Measurements from ENCODE around the gene CHRNB2. TPM values are rescaled to one million over a fixed set of nuclear protein-coding genes. Genes with fewer than 3 reads are reported as not detected.

CHRNB2 gene
- polyA plus RNA-seq, 1 donor from 2014 or later = 15.5 TPM

DNA sequence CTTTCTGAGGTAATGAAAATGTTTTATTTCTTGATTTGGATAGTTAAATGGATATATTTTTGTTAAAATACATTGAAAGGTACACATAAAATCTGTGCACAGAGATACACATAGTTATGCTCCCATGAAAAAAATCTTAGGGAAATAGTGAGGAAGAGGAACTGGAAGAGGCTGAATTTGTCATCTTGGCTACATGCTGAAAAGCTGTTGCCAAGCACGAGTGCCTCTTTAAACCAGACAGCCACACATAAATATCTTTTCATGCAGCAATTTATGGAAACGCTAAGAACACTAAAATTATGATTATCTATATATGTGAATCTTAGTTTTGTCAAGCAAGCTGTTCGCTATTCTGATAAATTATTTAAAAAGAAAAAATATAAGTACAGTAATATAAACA is 53.2 kb downstream of the CHRNB2 start:
- Histone ChIP-seq H2AFZ (ENCODE audit: low read depth, low read length) (no peak overlapping the region), H3K4me3 (ENCODE audit: low read length) (no peak overlapping the region), H3K79me2 (replicated peaks; ENCODE audit: insufficient read depth, low read length) (peaks cover 66% of the 10 kb centered on the region), H3K9me3 (ENCODE audit: low read length) (no peaks in the 10 kb centered on the region), H4K20me1 (ENCODE audit: insufficient read depth) (no peaks in the 10 kb centered on the region), H3K27ac (ENCODE audit: low read length) (no peak overlapping the region), H3K27me3 (ENCODE audit: insufficient read depth, low read depth, low read length) (no peaks in the 10 kb centered on the region), H3K9ac (ENCODE audit: low read length) (no peak overlapping the region), H3K4me2 (ENCODE audit: low read length) (no peak overlapping the region), H3F3A (ENCODE audit: insufficient read depth, low read length, poor library complexity, severe bottlenecking) (no peaks in the 10 kb centered on the region), H3K9me2 (ENCODE audit: insufficient read depth, low read length) (no peaks in the 10 kb centered on the region), H3K36me3 (ENCODE audit: insufficient read depth, low read length) (no peaks in the 10 kb centered on the region)
- TF ChIP-seq EZH2 (IDR thresholded peaks at IDR 0.05; ENCODE audit: borderline replicate concordance, insufficient read depth, low read length, poor library complexity, severe bottlenecking) (no peak), EP300 (conservative IDR thresholded peaks at IDR 0.05; ENCODE audit: poor library complexity, severe bottlenecking) (no peak), POLR2AphosphoS5 (IDR thresholded peaks at IDR 0.05) (no peak), SMC3 (conservative IDR thresholded peaks at IDR 0.05; ENCODE audit: poor library complexity) (no peak), TAF1 (IDR thresholded peaks at IDR 0.05; ENCODE audit: low read depth) (no peak), MXI1 (conservative IDR thresholded peaks at IDR 0.05; ENCODE audit: poor library complexity, severe bottlenecking) (no peak), RAD21 (conservative IDR thresholded peaks at IDR 0.05) (no peak)
- TF ChIP-seq, protein P1, sequence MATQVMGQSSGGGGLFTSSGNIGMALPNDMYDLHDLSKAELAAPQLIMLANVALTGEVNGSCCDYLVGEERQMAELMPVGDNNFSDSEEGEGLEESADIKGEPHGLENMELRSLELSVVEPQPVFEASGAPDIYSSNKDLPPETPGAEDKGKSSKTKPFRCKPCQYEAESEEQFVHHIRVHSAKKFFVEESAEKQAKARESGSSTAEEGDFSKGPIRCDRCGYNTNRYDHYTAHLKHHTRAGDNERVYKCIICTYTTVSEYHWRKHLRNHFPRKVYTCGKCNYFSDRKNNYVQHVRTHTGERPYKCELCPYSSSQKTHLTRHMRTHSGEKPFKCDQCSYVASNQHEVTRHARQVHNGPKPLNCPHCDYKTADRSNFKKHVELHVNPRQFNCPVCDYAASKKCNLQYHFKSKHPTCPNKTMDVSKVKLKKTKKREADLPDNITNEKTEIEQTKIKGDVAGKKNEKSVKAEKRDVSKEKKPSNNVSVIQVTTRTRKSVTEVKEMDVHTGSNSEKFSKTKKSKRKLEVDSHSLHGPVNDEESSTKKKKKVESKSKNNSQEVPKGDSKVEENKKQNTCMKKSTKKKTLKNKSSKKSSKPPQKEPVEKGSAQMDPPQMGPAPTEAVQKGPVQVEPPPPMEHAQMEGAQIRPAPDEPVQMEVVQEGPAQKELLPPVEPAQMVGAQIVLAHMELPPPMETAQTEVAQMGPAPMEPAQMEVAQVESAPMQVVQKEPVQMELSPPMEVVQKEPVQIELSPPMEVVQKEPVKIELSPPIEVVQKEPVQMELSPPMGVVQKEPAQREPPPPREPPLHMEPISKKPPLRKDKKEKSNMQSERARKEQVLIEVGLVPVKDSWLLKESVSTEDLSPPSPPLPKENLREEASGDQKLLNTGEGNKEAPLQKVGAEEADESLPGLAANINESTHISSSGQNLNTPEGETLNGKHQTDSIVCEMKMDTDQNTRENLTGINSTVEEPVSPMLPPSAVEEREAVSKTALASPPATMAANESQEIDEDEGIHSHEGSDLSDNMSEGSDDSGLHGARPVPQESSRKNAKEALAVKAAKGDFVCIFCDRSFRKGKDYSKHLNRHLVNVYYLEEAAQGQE (IDR thresholded peaks at IDR 0.05; ENCODE audit: borderline replicate concordance) = no peak
- TF ChIP-seq, protein P2, sequence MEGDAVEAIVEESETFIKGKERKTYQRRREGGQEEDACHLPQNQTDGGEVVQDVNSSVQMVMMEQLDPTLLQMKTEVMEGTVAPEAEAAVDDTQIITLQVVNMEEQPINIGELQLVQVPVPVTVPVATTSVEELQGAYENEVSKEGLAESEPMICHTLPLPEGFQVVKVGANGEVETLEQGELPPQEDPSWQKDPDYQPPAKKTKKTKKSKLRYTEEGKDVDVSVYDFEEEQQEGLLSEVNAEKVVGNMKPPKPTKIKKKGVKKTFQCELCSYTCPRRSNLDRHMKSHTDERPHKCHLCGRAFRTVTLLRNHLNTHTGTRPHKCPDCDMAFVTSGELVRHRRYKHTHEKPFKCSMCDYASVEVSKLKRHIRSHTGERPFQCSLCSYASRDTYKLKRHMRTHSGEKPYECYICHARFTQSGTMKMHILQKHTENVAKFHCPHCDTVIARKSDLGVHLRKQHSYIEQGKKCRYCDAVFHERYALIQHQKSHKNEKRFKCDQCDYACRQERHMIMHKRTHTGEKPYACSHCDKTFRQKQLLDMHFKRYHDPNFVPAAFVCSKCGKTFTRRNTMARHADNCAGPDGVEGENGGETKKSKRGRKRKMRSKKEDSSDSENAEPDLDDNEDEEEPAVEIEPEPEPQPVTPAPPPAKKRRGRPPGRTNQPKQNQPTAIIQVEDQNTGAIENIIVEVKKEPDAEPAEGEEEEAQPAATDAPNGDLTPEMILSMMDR (IDR thresholded peaks at IDR 0.05; ENCODE audit: poor library complexity, severe bottlenecking) = no peak

DNA sequence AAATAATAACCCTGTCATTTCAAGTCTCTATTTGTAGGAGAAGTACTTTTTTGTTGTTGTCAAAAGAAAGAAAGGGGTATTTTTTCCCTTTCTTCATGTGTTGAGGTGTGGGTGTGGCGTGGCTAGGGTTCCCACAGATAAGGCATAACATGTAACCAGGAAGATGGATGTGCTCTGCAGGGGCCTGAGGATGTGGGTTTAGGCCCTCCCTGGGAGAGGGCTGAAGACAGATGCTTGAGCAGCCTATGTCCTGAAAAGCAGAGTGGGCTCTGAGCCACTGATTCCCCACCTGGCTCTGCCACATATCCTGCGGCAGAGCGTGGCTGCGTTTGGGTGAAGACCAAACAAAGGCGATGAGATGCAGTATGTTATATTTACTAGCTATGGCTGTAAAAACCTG is 54.3 kb downstream of the CHRNB2 start:
- Histone ChIP-seq H3K27me3 (ENCODE audit: insufficient read depth, low read depth, low read length) (no peaks in the 10 kb centered on the region), H2AFZ (ENCODE audit: low read depth, low read length) (no peak overlapping the region), H3K4me2 (ENCODE audit: low read length) (no peak overlapping the region), H3K79me2 (replicated peaks; ENCODE audit: insufficient read depth, low read length) (peaks cover 73% of the 10 kb centered on the region), H3K4me3 (ENCODE audit: low read length) (no peak overlapping the region), H3K9ac (ENCODE audit: low read length) (no peak overlapping the region), H3K27ac (ENCODE audit: low read length) (no peak overlapping the region), H3K9me3 (ENCODE audit: low read length) (no peaks in the 10 kb centered on the region), H3F3A (ENCODE audit: insufficient read depth, low read length, poor library complexity, severe bottlenecking) (no peaks in the 10 kb centered on the region), H3K36me3 (ENCODE audit: insufficient read depth, low read length) (no peaks in the 10 kb centered on the region), H4K20me1 (ENCODE audit: insufficient read depth) (no peaks in the 10 kb centered on the region), H3K9me2 (ENCODE audit: insufficient read depth, low read length) (no peaks in the 10 kb centered on the region)
- TF ChIP-seq POLR2AphosphoS5 (IDR thresholded peaks at IDR 0.05) = no peak
- no peak for TF ChIP-seq SMC3 (conservative IDR thresholded peaks at IDR 0.05; ENCODE audit: poor library complexity)
- TF ChIP-seq RAD21 (conservative IDR thresholded peaks at IDR 0.05) = no peak
- TF ChIP-seq EZH2 (IDR thresholded peaks at IDR 0.05; ENCODE audit: borderline replicate concordance, insufficient read depth, low read length, poor library complexity, severe bottlenecking) = no peak
- TF ChIP-seq, protein P1 (IDR thresholded peaks at IDR 0.05; ENCODE audit: borderline replicate concordance) = no peak
- no peak for TF ChIP-seq EP300 (conservative IDR thresholded peaks at IDR 0.05; ENCODE audit: poor library complexity, severe bottlenecking)
- no peak for TF ChIP-seq TAF1 (IDR thresholded peaks at IDR 0.05; ENCODE audit: low read depth)
- TF ChIP-seq, protein P2 (IDR thresholded peaks at IDR 0.05; ENCODE audit: poor library complexity, severe bottlenecking) = no peak
- TF ChIP-seq MXI1 (conservative IDR thresholded peaks at IDR 0.05; ENCODE audit: poor library complexity, severe bottlenecking) = no peak

All from neural cell (in vitro differentiated cells).